OCI-LY7 (cell line): ENCODE data around the gene TNRC6C. TPM values are rescaled to one million over a fixed set of nuclear protein-coding genes. Genes with fewer than 3 reads are reported as not detected.

ENCODE experiments used
- BruUV-seq: library from RNA; stranded (reverse); fragments of 400-500 nt; replicated peaks from 2 replicates; lab custom pipeline; 2021; lab: Mats Ljungman, UMichigan
- CTCF ChIA-PET: fragments of 300-600 bp; sonication (Branson Sonifier 250); formaldehyde crosslinking; loops from one replicate; lab custom pipeline; 2022; ENCODE audit warnings: antibody characterized with exemption; ENCODE audit not compliant: unreplicated experiment; lab: Charles Lee
- POLR2A ChIA-PET: fragments of 300-600 bp; sonication (Branson Sonifier 250); formaldehyde crosslinking; loops from one replicate; lab custom pipeline; 2022; ENCODE audit warnings: antibody characterized with exemption; lab: Charles Lee
- DNase-seq: peaks from one replicate; pipeline ENCODE4 v3.0.0-alpha.2; 2015; ENCODE audit warnings: low spot score
- H2AFZ ChIP-seq: fragments of 200-600 bp; sonication (generic), shearing (Covaris generic); 2 replicates; pipeline ENCODE4 v1.6.1; 2014; ENCODE audit warnings: mild to moderate bottlenecking, antibody characterized with exemption, low read length, moderate library complexity
- H3K27ac ChIP-seq: fragments of 200-600 bp; sonication (generic); 2 replicates; pipeline ENCODE4 v1.5.1; 2014; ENCODE audit warnings: mixed run types, low read depth, mild to moderate bottlenecking, moderate library complexity, low read length, inconsistent platforms; ENCODE audit not compliant: poor library complexity, severe bottlenecking
- H3K36me3 ChIP-seq: fragments of 200-600 bp; sonication (generic); 2 replicates; pipeline ENCODE4 v1.6.1; 2014; ENCODE audit warnings: mild to moderate bottlenecking, antibody characterized with exemption, low read length, moderate library complexity, mixed read lengths; ENCODE audit not compliant: insufficient read depth
- H3K4me1 ChIP-seq: fragments of 200-600 bp; sonication (generic); 2 replicates; pipeline ENCODE4 v1.5.1; 2014; ENCODE audit warnings: mild to moderate bottlenecking, low read length; ENCODE audit not compliant: insufficient read depth, poor library complexity, severe bottlenecking
- H3K4me2 ChIP-seq: fragments of 200-600 bp; sonication (generic); 2 replicates; pipeline ENCODE4 v1.6.1; 2014; ENCODE audit warnings: mild to moderate bottlenecking, low read length
- H3K4me3 ChIP-seq: fragments of 200-600 bp; sonication (generic); 2 replicates; pipeline ENCODE4 v1.5.1; 2014; ENCODE audit warnings: mild to moderate bottlenecking, low read depth, low read length; ENCODE audit not compliant: poor library complexity, severe bottlenecking
- H3K79me2 ChIP-seq: fragments of 200-600 bp; sonication (generic); 2 replicates; pipeline ENCODE4 v1.6.1; 2016; ENCODE audit warnings: low read depth, mild to moderate bottlenecking, low read length, moderate library complexity, mixed read lengths; ENCODE audit not compliant: insufficient read depth
- H3K9me2 ChIP-seq: fragments of 200-600 bp; sonication (generic); 2 replicates; pipeline ENCODE4 v1.6.1; 2016; ENCODE audit warnings: mild to moderate bottlenecking, low read length, mixed read lengths; ENCODE audit not compliant: insufficient read depth
- H3K9me3 ChIP-seq: fragments of 200-600 bp; sonication (generic); 2 replicates; pipeline ENCODE4 v1.6.1; 2014; ENCODE audit warnings: mild to moderate bottlenecking, mixed run types, low read length, mixed read lengths
- H4K20me1 ChIP-seq: fragments of 200-600 bp; sonication (generic); 2 replicates; pipeline ENCODE4 v1.6.1; 2014; ENCODE audit warnings: mild to moderate bottlenecking, antibody characterized with exemption, low read length, moderate library complexity, mixed read lengths; ENCODE audit not compliant: insufficient read depth
- CTCF ChIP-seq: fragments of 200-600 bp; sonication (generic); conservative IDR thresholded peaks from 2 replicates; pipeline ENCODE4 v1.5.1; 2014; ENCODE audit warnings: mild to moderate bottlenecking, antibody characterized with exemption, low read length, moderate library complexity, mixed read lengths
- EZH2phosphoT487 ChIP-seq: fragments of 200-600 bp; sonication (generic); IDR thresholded peaks from 2 replicates; pipeline ENCODE4 v1.6.1; 2018; ENCODE audit warnings: low read depth, borderline replicate concordance, mild to moderate bottlenecking, mixed run types, antibody characterized with exemption, low read length, moderate library complexity, mixed read lengths
- intact Hi-C: fragments of 100-400 bp; cut with micrococcal nuclease; formaldehyde crosslinking; loops from one replicate; pipeline ENCODE4 v1.10.0; 2022; ENCODE audit not compliant: unreplicated experiment
- total RNA-seq, 2 experiments: library from RNA; depleted of rRNA in 1 of 2; stranded (reverse); fragments of >200 nt in 1 of 2; shearing (Covaris generic) in 1 of 2; gene quantifications; 2 replicates each; pipeline ENCODE4 v1.2.3, GENCODE V29; 2014 to 2022

Gene TNRC6C
- total RNA-seq, 2 experiments from 2014 or later, result 8.5 to 25.2 TPM

- H2AFZ ChIP-seq, result no peak overlapping the region
- H3K9me3 ChIP-seq, result no peaks in the 10 kb centered on the region
- ChIA-PET POLR2A (interaction anchor here (1.3 kb wide), 1 partner anchor 10 kb away, joined by 4 read pairs; no protein-coding TSS in a partner anchor), CTCF (no interaction called here)
- H4K20me1 ChIP-seq, result no peaks in the 10 kb centered on the region
- H3K27ac ChIP-seq, result no peak overlapping the region
- BruUV-seq, result no TSS peak
- H3K36me3 ChIP-seq, result no peaks in the 10 kb centered on the region
- no peaks in the 10 kb centered on the region for H3K9me2 ChIP-seq
- no peak for DNase-seq
- H3K4me1 ChIP-seq, result no peaks in the 10 kb centered on the region
- H3K4me3 ChIP-seq, result no peak overlapping the region
- H3K79me2 ChIP-seq, result no peaks in the 10 kb centered on the region
- no peak overlapping the region for H3K4me2 ChIP-seq
- TF ChIP-seq EZH2phosphoT487 (no peak), CTCF (no peak)
- intact Hi-C loops, result no loop called here
These were observed 9.8 kb upstream of the TNRC6C start for GRCh38 chr17:77948690-77949114.

GRCh38 chr17:77951123-77951522 lies 7.4 kb upstream of the TNRC6C start:
- no peaks in the 10 kb centered on the region for H3K36me3 ChIP-seq
- no peak overlapping the region for H3K4me3 ChIP-seq
- BruUV-seq, result no TSS peak
- H3K27ac ChIP-seq, result no peak overlapping the region
- H3K9me3 ChIP-seq, result no peaks in the 10 kb centered on the region
- TF ChIP-seq EZH2phosphoT487, result no peak
- no peak for TF ChIP-seq CTCF
- ChIA-PET CTCF (no interaction called here), POLR2A (interaction anchor here (1.1 kb wide), 1 partner anchor 35 kb away, joined by 3 read pairs; no protein-coding TSS in a partner anchor)
- peaks cover 4% of the 10 kb centered on the region for H3K4me1 ChIP-seq
- no peaks in the 10 kb centered on the region for H4K20me1 ChIP-seq
- H3K4me2 ChIP-seq, result no peak overlapping the region
- no peaks in the 10 kb centered on the region for H3K79me2 ChIP-seq
- DNase-seq, result no peak
- intact Hi-C loops, result no loop called here
- no peaks in the 10 kb centered on the region for H3K9me2 ChIP-seq
- no peak overlapping the region for H2AFZ ChIP-seq

GRCh38 chr17:77952368-77952767 lies 6.1 kb upstream of the TNRC6C start:
- BruUV-seq, result no TSS peak
- no peak for DNase-seq
- ChIA-PET POLR2A (no interaction called here), CTCF (no interaction called here)
- Histone ChIP-seq H3K4me1 (peaks cover 9% of the 10 kb centered on the region), H3K36me3 (no peaks in the 10 kb centered on the region), H3K9me2 (no peaks in the 10 kb centered on the region), H4K20me1 (no peaks in the 10 kb centered on the region), H3K79me2 (no peaks in the 10 kb centered on the region), H3K4me2 (no peak overlapping the region), H3K9me3 (no peaks in the 10 kb centered on the region), H3K27ac (no peak overlapping the region), H3K4me3 (no peak overlapping the region), H2AFZ (no peak overlapping the region)
- TF ChIP-seq EZH2phosphoT487 (no peak), CTCF (no peak)
- intact Hi-C loops, result no loop called here
